Measurements from ENCODE around the gene PSTPIP1.

PSTPIP1 gene

DNA sequence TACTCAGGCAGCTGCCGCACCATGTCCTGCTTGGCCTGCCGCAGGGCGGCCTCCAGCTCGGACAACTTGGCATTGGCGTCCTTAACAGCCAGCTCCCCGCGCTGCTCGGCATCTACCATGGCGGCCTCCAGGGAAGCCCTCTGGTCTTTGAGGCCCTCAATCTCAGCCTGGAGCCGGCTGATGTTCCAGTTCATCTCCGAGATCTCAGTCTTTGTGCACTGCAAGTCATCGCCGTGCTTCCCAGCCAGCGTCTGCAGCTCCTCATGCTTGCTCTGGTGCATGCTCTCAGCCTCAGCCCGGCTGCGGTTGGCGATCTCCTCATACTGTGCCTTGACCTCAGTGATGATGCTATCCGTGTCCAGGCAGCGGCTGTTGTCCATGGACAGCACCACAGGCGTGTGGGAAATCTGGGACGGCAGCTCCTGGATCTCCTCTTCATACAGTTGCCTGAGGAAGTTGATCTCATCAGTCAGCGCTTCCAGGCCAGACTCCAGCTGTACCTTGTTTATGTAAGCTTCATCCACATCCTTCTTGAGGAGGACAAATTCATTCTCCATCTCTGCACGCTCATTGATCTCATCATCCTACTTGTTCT lies 15.5 kb upstream of the PSTPIP1 start:
- DNase-seq: peak; percentile 47

GRCh38 chr15:76979996-76980520 lies 14.9 kb upstream of the PSTPIP1 start:
- DNase-seq: peak; percentile 53

DNA sequence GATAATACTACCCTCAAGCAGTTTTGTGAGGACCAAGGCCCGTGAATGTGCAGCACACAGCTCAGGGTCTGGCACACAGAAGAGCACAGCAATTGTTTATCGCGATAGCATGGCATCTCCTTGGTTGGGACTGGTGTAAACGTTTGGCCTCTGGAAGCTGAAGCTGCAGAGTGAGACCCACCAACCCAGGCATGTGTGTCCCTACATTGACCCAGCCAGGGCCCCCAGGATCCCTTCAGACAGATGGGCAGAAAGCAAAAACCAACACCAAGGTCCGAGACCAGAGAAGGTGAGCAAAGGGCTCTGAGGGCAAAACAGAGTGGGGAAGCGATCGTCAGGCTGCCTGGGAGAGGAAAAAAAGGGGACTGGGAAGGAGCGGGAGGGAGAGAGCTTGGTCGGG lies 12.6 kb upstream of the PSTPIP1 start:
- DNase-seq: peak; percentile 28

GRCh38 chr15:76982756-76983155 lies 12.2 kb upstream of the PSTPIP1 start:
- peak; percentile 51 for DNase-seq

- no peak for DNase-seq
These were observed 11.1 kb upstream of the PSTPIP1 start for GRCh38 chr15:76983590-76984375.

DNA sequence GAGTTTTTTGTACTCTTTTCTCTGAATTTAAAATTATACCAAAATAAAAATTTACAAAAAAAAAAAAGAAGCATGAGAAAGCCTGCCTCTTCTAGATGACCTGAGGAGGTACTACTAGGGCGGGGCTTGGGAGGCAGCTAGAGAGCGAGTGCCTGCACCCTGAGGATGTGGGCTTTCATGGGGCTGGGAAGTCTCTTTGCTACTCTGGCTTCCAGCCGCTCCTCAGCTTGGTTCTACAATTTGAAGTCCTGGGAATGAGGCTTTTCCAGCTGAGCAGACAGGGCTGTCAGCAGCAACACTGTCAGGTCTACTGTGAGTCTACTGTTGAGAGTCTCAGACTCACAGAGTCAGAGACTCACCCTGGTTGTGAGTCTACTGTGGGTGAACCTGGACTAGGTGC lies 8.2 kb upstream of the PSTPIP1 start:
- DNase-seq: peak; percentile 59

DNA sequence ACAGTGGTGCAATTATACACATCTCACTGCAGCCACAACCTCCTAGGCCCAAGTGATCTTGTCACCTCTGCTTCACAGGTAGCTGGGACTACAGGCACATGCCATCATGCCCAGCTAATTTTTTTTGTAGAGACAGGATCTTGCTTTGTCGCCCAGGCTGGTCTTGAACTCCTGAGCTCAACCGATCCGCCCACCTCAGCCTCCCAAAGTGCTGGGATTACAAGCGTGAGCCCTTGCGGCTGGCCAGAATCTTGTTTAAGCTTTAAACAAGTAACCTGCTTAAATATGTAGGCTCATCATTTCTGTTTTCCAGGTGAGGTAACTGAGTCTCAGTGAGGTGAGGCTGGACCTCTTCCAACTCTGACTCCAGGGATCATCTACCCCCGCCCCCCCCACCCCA lies 7.7 kb upstream of the PSTPIP1 start:
- DNase-seq: peak; percentile 49

- DNase-seq: peak; percentile 86
These were observed 6.7 kb upstream of the PSTPIP1 start for GRCh38 chr15:76987896-76988860.

- peak; percentile 57 for DNase-seq
These were observed 5.8 kb upstream of the PSTPIP1 start for GRCh38 chr15:76988867-76989780.

- DNase-seq: peak; percentile 53
These were observed 3.9 kb upstream of the PSTPIP1 start for GRCh38 chr15:76991048-76991447.

GRCh38 chr15:76991741-76992645 lies 2.9 kb upstream of the PSTPIP1 start:
- peak; percentile 54 for DNase-seq

DNA sequence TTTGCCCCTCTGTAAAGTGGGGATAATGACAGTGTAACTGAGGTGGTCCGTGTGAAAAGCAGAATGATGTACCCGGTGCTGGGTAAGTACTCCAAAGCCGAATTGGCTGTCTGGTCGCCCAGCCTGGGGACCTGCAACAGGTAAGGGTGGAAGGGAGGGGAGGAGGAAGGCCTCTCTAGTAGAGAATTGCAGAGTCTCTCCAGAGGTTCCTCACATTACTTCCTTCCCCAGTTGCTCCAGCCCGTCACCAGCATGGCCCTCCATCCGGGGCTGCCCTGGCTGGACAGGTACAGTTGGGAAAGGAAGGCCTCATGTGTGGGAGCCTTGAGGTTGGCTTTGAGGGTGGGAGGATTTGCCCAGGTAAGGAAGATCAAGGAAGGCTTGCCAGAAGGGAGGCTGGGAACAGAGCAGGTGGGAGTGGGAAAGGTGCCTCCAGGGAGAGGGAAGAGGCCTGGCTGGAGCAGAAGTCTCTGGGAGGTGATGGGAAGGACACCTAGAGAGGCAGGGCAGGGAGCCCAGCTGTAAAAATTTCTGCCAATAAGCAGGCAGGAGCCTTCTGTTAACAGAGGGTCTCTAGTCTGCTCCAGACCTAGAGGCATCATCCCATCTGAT lies 1.7 kb upstream of the PSTPIP1 start:
- DNase-seq: peak; percentile 55

DNA sequence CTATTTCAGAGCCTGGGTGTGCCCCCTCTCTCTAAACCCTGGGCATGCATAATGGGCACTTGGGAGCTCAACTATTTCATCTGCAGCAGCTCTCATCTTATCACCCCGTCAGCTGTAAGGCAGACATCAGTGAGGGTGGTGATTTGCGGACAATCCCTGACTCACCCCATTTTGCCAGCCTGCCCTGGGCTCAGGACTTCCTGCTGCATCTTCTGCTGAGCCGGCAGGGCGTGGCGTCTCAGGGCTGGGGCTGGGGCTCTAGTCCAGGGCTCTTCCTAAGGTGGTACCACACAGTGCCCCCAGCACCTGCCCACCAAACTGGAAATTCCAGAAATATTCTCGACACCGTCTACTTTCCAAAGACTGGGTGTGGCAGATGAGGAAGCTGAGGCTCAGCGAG lies 925 bp upstream of the PSTPIP1 start:
- peak; percentile 82 for DNase-seq

- no peak for DNase-seq
These were observed 430 bp upstream of the PSTPIP1 start for GRCh38 chr15:76994496-76994895.

DNA sequence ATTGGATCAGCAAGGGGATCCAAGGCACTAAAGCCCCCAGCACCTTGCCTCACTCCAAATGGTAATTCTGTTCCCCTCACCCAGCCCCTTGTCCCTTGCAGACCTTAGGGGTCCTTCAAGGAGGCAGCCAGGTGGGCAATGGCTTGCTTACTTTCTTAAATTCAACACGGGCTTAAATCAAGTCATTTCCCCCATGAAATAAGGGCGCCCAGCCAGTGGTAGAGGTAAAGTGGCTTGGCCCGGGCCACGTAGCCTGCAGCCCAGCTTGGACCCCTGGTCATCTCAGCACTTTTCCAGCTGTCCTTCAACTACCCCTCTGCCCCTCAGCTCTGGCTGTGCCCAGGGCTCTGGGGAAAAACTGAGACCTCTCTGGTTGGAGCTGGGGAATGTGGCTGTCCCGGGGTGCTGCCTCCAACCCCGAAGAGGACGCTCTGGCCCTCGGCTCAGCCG lies 1.2 kb downstream of the PSTPIP1 start:
- DNase-seq: no peak

- peak; percentile 82 for DNase-seq
These were observed 1.8 kb downstream of the PSTPIP1 start for GRCh38 chr15:76996526-76997401.

DNA sequence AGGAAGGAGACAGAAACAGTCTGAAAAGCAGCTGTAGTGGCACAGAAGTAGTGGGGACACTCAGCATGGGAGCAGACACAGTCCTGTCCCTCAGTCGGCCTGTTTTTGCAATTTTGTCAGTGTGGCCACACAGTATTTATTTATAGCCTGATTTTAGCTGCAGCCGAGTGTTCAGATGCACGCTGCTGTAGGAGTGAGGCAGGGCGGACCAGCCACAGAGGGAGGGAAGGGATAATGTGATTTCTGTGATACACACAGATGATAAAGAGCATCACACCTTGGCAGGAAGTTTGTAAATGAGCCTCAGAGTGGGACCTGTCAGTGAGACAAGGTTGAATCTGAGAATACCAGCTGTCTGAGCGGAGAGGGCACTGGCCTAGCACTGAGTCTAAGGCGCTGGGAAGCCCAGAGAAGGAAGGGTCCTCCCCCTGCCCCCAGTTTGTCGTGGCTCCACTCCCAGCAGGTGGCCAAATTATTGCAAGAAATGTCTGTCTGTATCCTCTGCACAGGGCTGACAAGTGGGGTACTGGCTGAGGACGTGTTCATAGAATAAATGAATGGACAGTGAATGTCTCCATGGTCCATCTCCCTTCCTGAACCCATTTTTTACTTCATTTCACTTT lies 3.8 kb downstream of the PSTPIP1 start:
- no peak for DNase-seq

GRCh38 chr15:76999996-77000395 lies 5.1 kb downstream of the PSTPIP1 start:
- DNase-seq: no peak

DNA sequence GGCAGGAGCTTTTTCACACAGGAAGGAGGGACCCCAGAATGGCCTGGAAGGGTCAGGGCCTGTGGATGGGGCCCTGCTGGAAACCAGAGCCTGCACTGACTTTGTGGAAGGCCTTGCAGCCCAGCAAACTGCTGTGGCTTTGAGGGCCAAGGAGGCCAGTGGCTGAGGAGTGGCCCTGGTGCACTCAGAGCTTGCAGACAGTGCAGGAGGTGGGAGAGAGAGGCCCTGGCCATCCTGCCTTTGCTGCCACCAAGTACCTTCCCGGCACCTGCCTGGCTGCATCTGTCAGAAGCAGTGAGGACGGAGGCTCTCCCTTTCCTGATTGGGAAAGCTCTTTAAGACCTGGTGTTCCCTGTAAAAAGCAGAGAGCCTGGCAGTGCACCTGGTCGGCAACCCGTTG lies 6.4 kb downstream of the PSTPIP1 start:
- no peak for DNase-seq

All from activated CD8-positive, alpha-beta memory T cell treated with anti-CD3 and anti-CD28 coated beads for 24 hours (primary cell).